ENCODE measurements around the gene SLX4IP.

Gene SLX4IP

GRCh38 chr20:10631126-10631525, 196.0 kb downstream of the SLX4IP start:
- no peak for FAIRE-seq
- no peak for DNase-seq (ENCODE audit: low spot score)

GRCh38 chr20:10632721-10633509, 197.8 kb downstream of the SLX4IP start:
- DNase-seq (ENCODE audit: low spot score) (no peak), FAIRE-seq (no peak)

DNA sequence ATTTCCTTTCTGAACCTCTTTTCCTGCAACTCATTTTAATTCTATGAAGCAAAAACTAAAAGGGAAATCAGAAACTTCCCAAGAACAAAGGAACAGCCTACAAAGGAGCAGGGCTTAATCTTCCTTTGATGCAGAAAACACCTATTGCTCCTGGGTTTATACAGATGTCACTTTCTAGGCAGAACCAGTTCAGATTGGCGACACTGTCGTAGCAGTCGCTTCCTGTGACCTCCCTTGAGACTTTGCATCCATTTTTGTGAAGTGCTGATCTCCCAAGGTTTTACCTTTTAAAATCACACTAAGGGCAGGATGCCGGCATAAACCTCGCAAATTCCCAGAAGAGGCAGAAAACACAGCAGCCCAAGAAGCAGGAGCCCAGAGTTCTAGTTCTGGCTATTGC, 198.6 kb downstream of the SLX4IP start:
- no peak for FAIRE-seq
- no peak for DNase-seq (ENCODE audit: low spot score)

- DNase-seq (ENCODE audit: low spot score) (no peak), FAIRE-seq (no peak)
These were observed 199.1 kb downstream of the SLX4IP start for GRCh38 chr20:10634211-10634610.

GRCh38 chr20:10634683-10635411, 199.7 kb downstream of the SLX4IP start:
- FAIRE-seq: no peak
- DNase-seq (ENCODE audit: low spot score): no peak

DNA sequence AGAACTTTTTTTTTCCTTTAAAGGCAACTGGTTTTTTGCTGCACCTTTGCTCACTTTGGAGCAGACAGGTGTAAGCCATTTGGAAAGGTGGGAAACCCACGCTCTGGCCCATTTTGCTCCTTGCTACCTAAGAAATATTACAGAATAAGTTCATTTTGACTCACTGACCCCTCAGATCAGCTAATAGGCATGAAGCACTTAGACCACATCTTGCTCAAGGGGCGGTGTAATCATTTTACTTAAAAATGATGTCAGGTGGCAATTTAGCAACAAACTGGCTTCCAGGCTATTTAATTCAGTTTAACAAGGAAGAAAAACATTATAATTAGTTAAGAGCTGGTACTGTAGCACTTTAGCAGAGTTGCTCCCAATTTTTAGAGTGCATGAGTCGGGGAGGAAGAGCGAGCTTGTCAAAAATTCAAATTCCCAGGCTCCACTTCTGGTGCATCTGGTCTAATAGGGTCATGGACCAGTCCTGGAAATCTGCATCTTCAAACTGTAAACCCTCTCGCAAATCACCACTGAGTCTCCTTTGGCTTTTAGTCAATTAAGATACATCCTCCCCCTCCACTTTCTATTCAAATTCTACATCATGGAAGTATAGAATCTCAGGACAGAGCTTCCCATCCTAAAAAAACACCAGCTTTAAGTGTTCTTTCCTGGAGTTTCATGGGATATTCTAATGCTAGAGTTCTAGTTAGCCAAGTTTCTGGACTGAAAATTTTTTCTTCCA, 200.5 kb downstream of the SLX4IP start:
- DNase-seq (ENCODE audit: low spot score): no peak
- no peak for FAIRE-seq

DNA sequence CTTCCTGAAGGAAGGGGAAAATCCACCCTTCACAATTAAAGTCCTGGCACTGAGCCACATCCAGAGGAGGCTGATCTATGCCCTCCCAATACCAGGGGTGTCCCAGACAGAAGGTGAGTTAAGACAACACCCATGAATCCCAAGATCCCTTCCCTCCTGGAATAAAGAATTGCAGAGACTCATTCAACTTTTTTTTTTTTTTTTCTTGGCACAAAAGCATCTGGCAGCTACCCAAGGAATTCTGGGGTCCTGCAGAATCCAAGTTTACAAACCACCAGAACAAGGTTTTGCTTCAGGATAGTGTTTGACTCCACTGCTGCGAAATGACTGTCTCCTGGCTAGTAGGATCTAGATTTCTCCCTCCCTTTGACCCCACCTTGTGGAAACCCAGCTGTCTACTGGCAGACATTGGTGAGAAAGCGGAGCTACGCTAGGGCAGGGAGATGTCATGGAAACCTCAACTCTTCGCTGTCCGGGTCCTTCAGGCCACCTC, 201.3 kb downstream of the SLX4IP start:
- FAIRE-seq: no peak
- no peak for DNase-seq (ENCODE audit: low spot score)

GRCh38 chr20:10637031-10637559, 202.0 kb downstream of the SLX4IP start:
- DNase-seq (ENCODE audit: low spot score): no peak
- FAIRE-seq: no peak

- no peak for DNase-seq (ENCODE audit: low spot score)
- no peak for FAIRE-seq
These were observed 202.5 kb downstream of the SLX4IP start for GRCh38 chr20:10637563-10637962.

- DNase-seq (ENCODE audit: low spot score) (no peak), FAIRE-seq (no peak)
These were observed 204.1 kb downstream of the SLX4IP start for GRCh38 chr20:10639077-10639736.

- DNase-seq (ENCODE audit: low spot score) (no peak), FAIRE-seq (no peak)
These were observed 204.8 kb downstream of the SLX4IP start for GRCh38 chr20:10639737-10640556.

- FAIRE-seq (no peak), DNase-seq (ENCODE audit: low spot score) (no peak)
These were observed 205.8 kb downstream of the SLX4IP start for GRCh38 chr20:10640897-10641296.

GRCh38 chr20:10641467-10641866, 206.4 kb downstream of the SLX4IP start:
- FAIRE-seq (no peak), DNase-seq (ENCODE audit: low spot score) (no peak)

DNA sequence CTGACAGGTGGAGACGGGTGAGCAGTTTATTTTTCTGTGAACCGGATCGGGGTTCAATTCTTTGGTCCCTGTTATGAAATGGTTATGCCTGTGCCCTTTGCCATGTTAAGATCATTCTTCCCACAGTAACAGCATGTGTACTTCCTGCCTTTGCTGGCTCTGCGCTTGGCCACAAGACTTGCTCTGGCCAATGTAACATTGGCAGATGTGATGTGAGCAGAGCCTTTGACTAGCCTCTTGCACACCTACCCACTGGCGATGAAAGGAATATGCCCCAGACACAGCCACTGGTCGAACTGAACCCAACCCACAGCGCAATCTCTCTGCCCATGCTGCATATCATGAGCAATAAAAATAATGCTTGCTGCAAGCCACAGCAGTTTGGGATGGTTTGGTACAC, 206.8 kb downstream of the SLX4IP start:
- DNase-seq (ENCODE audit: low spot score): no peak
- FAIRE-seq: no peak

DNA sequence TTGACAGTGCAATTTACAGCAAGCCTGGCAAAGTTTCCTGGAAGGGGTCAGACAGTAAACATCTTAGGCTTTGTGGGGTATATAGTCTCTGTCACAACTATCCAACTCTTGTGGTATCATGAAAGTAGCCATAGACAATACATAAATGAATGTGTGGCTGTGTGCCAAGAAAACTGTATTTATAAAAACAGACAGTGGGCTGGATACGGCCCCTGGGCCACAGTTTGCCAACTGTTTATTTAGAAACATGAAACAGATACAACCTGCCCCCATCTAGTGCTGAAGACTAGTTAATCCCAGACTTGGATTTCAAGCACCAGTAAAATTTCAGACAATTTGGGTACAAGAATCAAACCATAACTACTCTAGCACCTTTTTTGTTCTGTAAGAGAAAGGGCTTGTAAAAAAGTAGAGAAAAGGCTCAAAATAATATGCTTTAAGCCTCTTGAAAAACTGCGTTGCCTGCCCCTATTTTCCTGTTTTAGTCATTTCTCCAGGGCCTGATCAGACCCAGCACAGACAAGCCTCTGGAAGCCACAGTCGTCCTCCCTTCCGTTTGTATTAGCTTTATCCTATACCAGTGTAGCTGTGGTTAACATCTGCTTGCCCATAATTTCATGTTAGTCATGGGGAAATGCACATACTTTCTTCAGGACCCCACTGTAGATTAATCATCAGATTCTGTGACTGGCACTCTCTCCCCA, 207.9 kb downstream of the SLX4IP start:
- no peak for FAIRE-seq
- no peak for DNase-seq (ENCODE audit: low spot score)

DNA sequence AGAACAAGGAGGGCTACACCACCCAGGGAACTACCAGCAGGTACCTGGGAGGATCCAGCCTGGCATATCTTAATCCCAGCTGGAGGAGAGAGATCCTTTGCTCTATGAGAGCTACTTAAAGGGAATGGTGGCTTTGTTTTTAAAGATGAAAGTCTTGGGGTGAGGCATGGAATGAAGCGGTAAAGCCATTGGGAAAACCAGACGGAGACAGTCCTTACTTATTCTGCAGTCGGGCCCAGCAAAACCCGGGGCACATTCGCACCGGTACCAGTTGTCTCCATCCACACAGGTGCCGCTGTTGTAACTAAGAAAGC, 208.4 kb downstream of the SLX4IP start:
- no peak for FAIRE-seq
- DNase-seq (ENCODE audit: low spot score): no peak

- DNase-seq (ENCODE audit: low spot score): no peak
These were observed 209.5 kb downstream of the SLX4IP start for GRCh38 chr20:10644458-10645204.

DNA sequence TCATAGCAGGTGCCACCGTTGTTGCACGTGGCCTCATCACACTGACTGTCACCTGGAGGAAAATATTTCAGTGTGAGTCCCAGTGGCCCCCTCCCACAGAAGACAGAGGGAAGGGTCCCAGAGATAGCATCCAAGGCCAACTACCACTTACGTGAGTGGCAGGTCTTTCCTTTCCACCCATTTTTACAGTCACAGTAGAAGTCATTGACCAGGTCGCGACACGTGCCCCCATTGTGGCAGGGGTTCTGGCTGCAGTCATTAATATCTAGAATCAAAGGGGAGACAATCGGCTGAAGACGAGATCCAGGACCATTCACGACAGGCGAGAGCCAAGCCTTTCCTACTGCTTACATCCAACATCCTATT, 210.1 kb downstream of the SLX4IP start:
- no peak for FAIRE-seq
- no peak for DNase-seq (ENCODE audit: low spot score)

More at GRCh38 chr20:10644458-10645204, 209.5 kb downstream of the SLX4IP start:
- no peak for FAIRE-seq

DNA sequence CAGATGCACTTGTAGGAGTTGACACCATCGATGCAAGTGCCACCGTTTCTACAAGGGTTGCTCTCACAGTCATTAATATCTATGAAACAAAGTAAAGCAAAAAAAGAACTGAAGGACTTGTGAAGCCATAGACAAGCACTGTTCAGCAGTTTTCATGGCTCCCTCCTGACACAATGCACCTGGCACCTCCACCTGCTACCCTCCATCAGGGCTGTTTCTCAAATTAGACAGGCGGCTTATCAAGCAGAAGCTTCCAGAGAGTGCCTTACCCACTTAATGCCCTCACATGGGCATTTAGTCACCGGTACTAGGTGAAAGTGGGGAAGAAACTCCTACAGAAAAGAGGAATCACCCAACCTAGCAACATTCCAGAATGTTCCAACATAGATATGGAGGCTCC, 210.9 kb downstream of the SLX4IP start:
- DNase-seq (ENCODE audit: low spot score) (no peak), FAIRE-seq (no peak)

Data from RCC 7860 (cell line).